ENCODE measurements around the gene SUN1.
"Not testable (repeated sequence)": the region's sequence is repeated elsewhere in the genome, so short reads cannot be mapped to it uniquely, and the experiment has no call there.

SUN1 gene

GRCh38 chr7:844514-844913 is 12.2 kb downstream of the SUN1 start:
- H3K9ac ChIP-seq (ENCODE audit: low read depth in 1 of 2, low read length in 2 of 2) = no peak overlapping the region
- H3K36me3 ChIP-seq (ENCODE audit: control insufficient read depth in 2 of 2, insufficient read depth in 2 of 2, low read length in 2 of 2) = peaks cover 44 to 52% of the 10 kb centered on the region in 2 donors
- H3K4me3 ChIP-seq (ENCODE audit: low read length in 2 of 2) = no peak overlapping the region
- H3K27ac ChIP-seq (ENCODE audit: low read depth in 2 of 2, low read length in 2 of 2) = no peak overlapping the region
- no peaks in the 10 kb centered on the region for H3K27me3 ChIP-seq (ENCODE audit: control insufficient read depth in 2 of 2, insufficient read depth in 2 of 2, low read length in 2 of 2)
- no peaks in the 10 kb centered on the region for H3K9me3 ChIP-seq (ENCODE audit: control insufficient read depth in 2 of 2, low read length in 2 of 2)
- peaks cover 0 to 2% of the 10 kb centered on the region in 2 donors for H3K4me1 ChIP-seq (ENCODE audit: control insufficient read depth in 2 of 2, insufficient read depth in 2 of 2, low read length in 2 of 2)

GRCh38 chr7:845091-845490 is 12.8 kb downstream of the SUN1 start:
- peaks cover 0 to 2% of the 10 kb centered on the region in 2 donors for H3K4me1 ChIP-seq (ENCODE audit: control insufficient read depth in 2 of 2, insufficient read depth in 2 of 2, low read length in 2 of 2)

GRCh38 chr7:845731-846130 is 13.5 kb downstream of the SUN1 start:
- peaks cover 46 to 54% of the 10 kb centered on the region in 2 donors for H3K36me3 ChIP-seq (ENCODE audit: control insufficient read depth in 2 of 2, insufficient read depth in 2 of 2, low read length in 2 of 2)
- no peaks in the 10 kb centered on the region for H3K27me3 ChIP-seq (ENCODE audit: control insufficient read depth in 2 of 2, insufficient read depth in 2 of 2, low read length in 2 of 2)
- H3K4me3 ChIP-seq (ENCODE audit: low read length in 2 of 2) = no peak overlapping the region
- H3K27ac ChIP-seq (ENCODE audit: low read depth in 2 of 2, low read length in 2 of 2) = no peak overlapping the region
- H3K9ac ChIP-seq (ENCODE audit: low read depth in 1 of 2, low read length in 2 of 2) = no peak overlapping the region
- peaks cover 0 to 2% of the 10 kb centered on the region in 2 donors for H3K4me1 ChIP-seq (ENCODE audit: control insufficient read depth in 2 of 2, insufficient read depth in 2 of 2, low read length in 2 of 2)
- no peaks in the 10 kb centered on the region for H3K9me3 ChIP-seq (ENCODE audit: control insufficient read depth in 2 of 2, low read length in 2 of 2)

More at GRCh38 chr7:845091-845490, 12.8 kb downstream of the SUN1 start:
- Histone ChIP-seq H3K4me3 (ENCODE audit: low read length in 2 of 2) (no peak overlapping the region), H3K27me3 (ENCODE audit: control insufficient read depth in 2 of 2, insufficient read depth in 2 of 2, low read length in 2 of 2) (no peaks in the 10 kb centered on the region), H3K36me3 (ENCODE audit: control insufficient read depth in 2 of 2, insufficient read depth in 2 of 2, low read length in 2 of 2) (peaks cover 47 to 51% of the 10 kb centered on the region in 2 donors), H3K9ac (ENCODE audit: low read depth in 1 of 2, low read length in 2 of 2) (no peak overlapping the region), H3K9me3 (ENCODE audit: control insufficient read depth in 2 of 2, low read length in 2 of 2) (no peaks in the 10 kb centered on the region), H3K27ac (ENCODE audit: low read depth in 2 of 2, low read length in 2 of 2) (no peak overlapping the region)

GRCh38 chr7:846958-847650 is 14.8 kb downstream of the SUN1 start:
- H3K36me3 ChIP-seq (ENCODE audit: control insufficient read depth in 2 of 2, insufficient read depth in 2 of 2, low read length in 2 of 2) = peaks cover 54 to 59% of the 10 kb centered on the region in 2 donors
- not testable (repeated sequence) for H3K4me3 ChIP-seq (ENCODE audit: low read length in 2 of 2); H3K4me1 ChIP-seq (ENCODE audit: control insufficient read depth in 2 of 2, insufficient read depth in 2 of 2, low read length in 2 of 2); H3K27ac ChIP-seq (ENCODE audit: low read depth in 2 of 2, low read length in 2 of 2); H3K9ac ChIP-seq (ENCODE audit: low read depth in 1 of 2, low read length in 2 of 2); H3K27me3 ChIP-seq (ENCODE audit: control insufficient read depth in 2 of 2, insufficient read depth in 2 of 2, low read length in 2 of 2); H3K9me3 ChIP-seq (ENCODE audit: control insufficient read depth in 2 of 2, low read length in 2 of 2)

- not testable (repeated sequence) for H3K9me3 ChIP-seq (ENCODE audit: control insufficient read depth in 2 of 2, low read length in 2 of 2); H3K27me3 ChIP-seq (ENCODE audit: control insufficient read depth in 2 of 2, insufficient read depth in 2 of 2, low read length in 2 of 2); H3K4me1 ChIP-seq (ENCODE audit: control insufficient read depth in 2 of 2, insufficient read depth in 2 of 2, low read length in 2 of 2); H3K27ac ChIP-seq (ENCODE audit: low read depth in 2 of 2, low read length in 2 of 2); H3K4me3 ChIP-seq (ENCODE audit: low read length in 2 of 2); H3K9ac ChIP-seq (ENCODE audit: low read depth in 1 of 2, low read length in 2 of 2)
- H3K36me3 ChIP-seq (ENCODE audit: control insufficient read depth in 2 of 2, insufficient read depth in 2 of 2, low read length in 2 of 2) = peaks cover 52 to 59% of the 10 kb centered on the region in 2 donors
Observed at GRCh38 chr7:847728-848127, 15.5 kb downstream of the SUN1 start.

- H3K36me3 ChIP-seq (ENCODE audit: control insufficient read depth in 2 of 2, insufficient read depth in 2 of 2, low read length in 2 of 2) = peaks cover 52 to 63% of the 10 kb centered on the region in 2 donors
- H3K27ac ChIP-seq (ENCODE audit: low read depth in 2 of 2, low read length in 2 of 2) = no peak overlapping the region
- no peak overlapping the region for H3K9ac ChIP-seq (ENCODE audit: low read depth in 1 of 2, low read length in 2 of 2)
- no peaks in the 10 kb centered on the region for H3K9me3 ChIP-seq (ENCODE audit: control insufficient read depth in 2 of 2, low read length in 2 of 2)
- H3K4me1 ChIP-seq (ENCODE audit: control insufficient read depth in 2 of 2, insufficient read depth in 2 of 2, low read length in 2 of 2) = no peaks in the 10 kb centered on the region
- H3K4me3 ChIP-seq (ENCODE audit: low read length in 2 of 2) = no peak overlapping the region
- H3K27me3 ChIP-seq (ENCODE audit: control insufficient read depth in 2 of 2, insufficient read depth in 2 of 2, low read length in 2 of 2) = no peaks in the 10 kb centered on the region
Observed at GRCh38 chr7:849145-849544, 16.9 kb downstream of the SUN1 start.

GRCh38 chr7:849781-850180 is 17.5 kb downstream of the SUN1 start:
- no peak overlapping the region for H3K27ac ChIP-seq (ENCODE audit: low read depth in 2 of 2, low read length in 2 of 2)
- H3K4me1 ChIP-seq (ENCODE audit: control insufficient read depth in 2 of 2, insufficient read depth in 2 of 2, low read length in 2 of 2) = no peaks in the 10 kb centered on the region
- no peaks in the 10 kb centered on the region for H3K9me3 ChIP-seq (ENCODE audit: control insufficient read depth in 2 of 2, low read length in 2 of 2)
- peaks cover 50 to 62% of the 10 kb centered on the region in 2 donors for H3K36me3 ChIP-seq (ENCODE audit: control insufficient read depth in 2 of 2, insufficient read depth in 2 of 2, low read length in 2 of 2)
- H3K4me3 ChIP-seq (ENCODE audit: low read length in 2 of 2) = no peak overlapping the region
- no peak overlapping the region for H3K9ac ChIP-seq (ENCODE audit: low read depth in 1 of 2, low read length in 2 of 2)
- H3K27me3 ChIP-seq (ENCODE audit: control insufficient read depth in 2 of 2, insufficient read depth in 2 of 2, low read length in 2 of 2) = no peaks in the 10 kb centered on the region

- no peaks in the 10 kb centered on the region for H3K27me3 ChIP-seq (ENCODE audit: control insufficient read depth in 2 of 2, insufficient read depth in 2 of 2, low read length in 2 of 2)
- no peak overlapping the region for H3K4me3 ChIP-seq (ENCODE audit: low read length in 2 of 2)
- no peak overlapping the region for H3K27ac ChIP-seq (ENCODE audit: low read depth in 2 of 2, low read length in 2 of 2)
- peaks cover 59% of the 10 kb centered on the region in 2 donors for H3K36me3 ChIP-seq (ENCODE audit: control insufficient read depth in 2 of 2, insufficient read depth in 2 of 2, low read length in 2 of 2)
- H3K4me1 ChIP-seq (ENCODE audit: control insufficient read depth in 2 of 2, insufficient read depth in 2 of 2, low read length in 2 of 2) = no peaks in the 10 kb centered on the region
- no peaks in the 10 kb centered on the region for H3K9me3 ChIP-seq (ENCODE audit: control insufficient read depth in 2 of 2, low read length in 2 of 2)
- no peak overlapping the region for H3K9ac ChIP-seq (ENCODE audit: low read depth in 1 of 2, low read length in 2 of 2)
Observed at GRCh38 chr7:851204-851603, 18.9 kb downstream of the SUN1 start.

GRCh38 chr7:853366-854117 is 21.3 kb downstream of the SUN1 start:
- H3K36me3 ChIP-seq (ENCODE audit: control insufficient read depth in 2 of 2, insufficient read depth in 2 of 2, low read length in 2 of 2) = peaks cover 74 to 76% of the 10 kb centered on the region in 2 donors
- no peak overlapping the region for H3K9ac ChIP-seq (ENCODE audit: low read depth in 1 of 2, low read length in 2 of 2)
- no peak overlapping the region for H3K27ac ChIP-seq (ENCODE audit: low read depth in 2 of 2, low read length in 2 of 2)
- no peaks in the 10 kb centered on the region for H3K9me3 ChIP-seq (ENCODE audit: control insufficient read depth in 2 of 2, low read length in 2 of 2)
- H3K4me1 ChIP-seq (ENCODE audit: control insufficient read depth in 2 of 2, insufficient read depth in 2 of 2, low read length in 2 of 2) = no peaks in the 10 kb centered on the region
- H3K27me3 ChIP-seq (ENCODE audit: control insufficient read depth in 2 of 2, insufficient read depth in 2 of 2, low read length in 2 of 2) = no peaks in the 10 kb centered on the region
- no peak overlapping the region for H3K4me3 ChIP-seq (ENCODE audit: low read length in 2 of 2)

GRCh38 chr7:854118-854775 is 22.0 kb downstream of the SUN1 start:
- Histone ChIP-seq H3K27ac (ENCODE audit: low read depth in 2 of 2, low read length in 2 of 2) (no peak overlapping the region), H3K9ac (ENCODE audit: low read depth in 1 of 2, low read length in 2 of 2) (no peak overlapping the region), H3K4me3 (ENCODE audit: low read length in 2 of 2) (no peak overlapping the region), H3K36me3 (ENCODE audit: control insufficient read depth in 2 of 2, insufficient read depth in 2 of 2, low read length in 2 of 2) (peaks cover 73 to 75% of the 10 kb centered on the region in 2 donors), H3K9me3 (ENCODE audit: control insufficient read depth in 2 of 2, low read length in 2 of 2) (no peaks in the 10 kb centered on the region), H3K4me1 (ENCODE audit: control insufficient read depth in 2 of 2, insufficient read depth in 2 of 2, low read length in 2 of 2) (no peaks in the 10 kb centered on the region), H3K27me3 (ENCODE audit: control insufficient read depth in 2 of 2, insufficient read depth in 2 of 2, low read length in 2 of 2) (no peaks in the 10 kb centered on the region)

Data from mucosa of rectum (tissue), 2 donors.